Peyer's patch (tissue), 4 donors: ENCODE measurements around the gene C1QTNF9.

ENCODE experiments used
- POLR2A ChIP-seq, 2 donors: fragments of 450-650 bp; IDR thresholded peaks; one replicate each; pipeline ENCODE4 v1.5.1; 2017; ENCODE audit warnings: antibody characterized with exemption in 2 of 2, mild to moderate bottlenecking in 2 of 2, moderate library complexity in 2 of 2
- TF ChIP-seq, protein P1 (sequence below), 6 experiments: fragments of 450-650 bp in 4 of 6; fragments of 200-600 bp in 2 of 6; sonication (generic) in 1 of 6; IDR thresholded peaks; one replicate each; pipeline ENCODE4 v1.5.1; 2017 to 2019; ENCODE audit warnings: antibody characterized with exemption in 6 of 6, mild to moderate bottlenecking in 3 of 6, moderate library complexity in 1 of 6

DNA sequence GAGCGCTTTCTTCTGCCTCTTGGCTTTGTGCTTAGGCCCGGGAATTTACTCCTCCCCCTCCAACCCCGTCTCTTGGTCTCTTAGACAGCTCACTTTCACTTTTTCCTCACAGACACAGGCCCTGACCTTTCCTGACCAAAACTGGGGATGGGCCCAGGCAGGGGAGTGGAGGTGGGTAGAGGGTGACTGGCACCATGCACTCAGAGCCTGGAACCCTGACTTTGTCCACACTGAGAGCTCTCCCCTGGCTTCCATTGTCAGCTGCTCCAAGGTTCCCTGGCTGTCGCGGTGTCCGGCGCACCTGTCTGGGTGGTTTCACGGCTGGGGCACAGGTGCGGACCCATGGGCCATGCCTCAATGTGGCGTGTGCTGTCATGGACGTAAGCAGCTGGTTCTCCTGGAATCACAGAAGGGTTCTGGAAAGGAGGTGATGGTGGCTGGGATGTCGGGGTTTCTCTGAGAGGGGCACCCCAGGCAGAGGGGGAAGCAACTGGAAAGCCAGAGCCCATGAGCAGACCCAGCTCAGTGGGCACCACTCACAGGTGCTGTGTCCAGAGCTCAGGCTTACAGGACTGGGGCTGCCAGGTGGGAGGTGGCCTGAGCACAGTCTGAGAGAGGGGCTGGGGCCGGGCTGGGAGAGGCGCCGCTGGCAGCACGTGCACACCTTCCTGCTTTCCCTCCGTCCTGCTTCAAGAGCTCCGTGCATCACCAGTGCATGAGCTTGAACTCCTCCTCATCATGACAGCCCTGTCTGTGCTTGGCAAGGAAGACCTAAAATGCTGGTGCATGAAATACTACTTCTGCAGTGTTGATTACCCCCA is 28.0 kb upstream of the C1QTNF9 start:
- TF ChIP-seq POLR2A (IDR thresholded peaks at IDR 0.05), result no peak
- TF ChIP-seq, protein P1, sequence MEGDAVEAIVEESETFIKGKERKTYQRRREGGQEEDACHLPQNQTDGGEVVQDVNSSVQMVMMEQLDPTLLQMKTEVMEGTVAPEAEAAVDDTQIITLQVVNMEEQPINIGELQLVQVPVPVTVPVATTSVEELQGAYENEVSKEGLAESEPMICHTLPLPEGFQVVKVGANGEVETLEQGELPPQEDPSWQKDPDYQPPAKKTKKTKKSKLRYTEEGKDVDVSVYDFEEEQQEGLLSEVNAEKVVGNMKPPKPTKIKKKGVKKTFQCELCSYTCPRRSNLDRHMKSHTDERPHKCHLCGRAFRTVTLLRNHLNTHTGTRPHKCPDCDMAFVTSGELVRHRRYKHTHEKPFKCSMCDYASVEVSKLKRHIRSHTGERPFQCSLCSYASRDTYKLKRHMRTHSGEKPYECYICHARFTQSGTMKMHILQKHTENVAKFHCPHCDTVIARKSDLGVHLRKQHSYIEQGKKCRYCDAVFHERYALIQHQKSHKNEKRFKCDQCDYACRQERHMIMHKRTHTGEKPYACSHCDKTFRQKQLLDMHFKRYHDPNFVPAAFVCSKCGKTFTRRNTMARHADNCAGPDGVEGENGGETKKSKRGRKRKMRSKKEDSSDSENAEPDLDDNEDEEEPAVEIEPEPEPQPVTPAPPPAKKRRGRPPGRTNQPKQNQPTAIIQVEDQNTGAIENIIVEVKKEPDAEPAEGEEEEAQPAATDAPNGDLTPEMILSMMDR (IDR thresholded peaks at IDR 0.05), result no peak
